ENCODE data around the gene LRRC23.

DNA sequence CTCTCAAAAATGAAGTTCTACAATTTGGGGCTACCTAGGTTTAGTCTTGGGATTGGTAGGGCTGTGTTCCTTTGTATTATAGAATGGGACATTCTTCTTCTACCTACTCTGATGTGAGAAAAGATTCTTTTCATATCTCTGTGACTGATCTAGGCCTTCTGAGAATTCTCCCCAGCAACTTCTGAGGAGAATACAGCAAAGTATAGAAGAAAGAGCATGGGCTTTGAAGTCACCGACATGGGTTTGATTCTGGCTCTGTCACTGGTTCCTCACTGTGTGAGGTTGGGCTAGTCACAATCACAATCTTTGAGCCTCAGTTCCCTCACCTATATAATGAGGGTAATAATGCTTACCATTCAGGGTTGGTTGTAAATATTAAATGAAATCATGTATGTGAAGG lies 28.1 kb downstream of the LRRC23 start:
- TF ChIP-seq, protein P1, sequence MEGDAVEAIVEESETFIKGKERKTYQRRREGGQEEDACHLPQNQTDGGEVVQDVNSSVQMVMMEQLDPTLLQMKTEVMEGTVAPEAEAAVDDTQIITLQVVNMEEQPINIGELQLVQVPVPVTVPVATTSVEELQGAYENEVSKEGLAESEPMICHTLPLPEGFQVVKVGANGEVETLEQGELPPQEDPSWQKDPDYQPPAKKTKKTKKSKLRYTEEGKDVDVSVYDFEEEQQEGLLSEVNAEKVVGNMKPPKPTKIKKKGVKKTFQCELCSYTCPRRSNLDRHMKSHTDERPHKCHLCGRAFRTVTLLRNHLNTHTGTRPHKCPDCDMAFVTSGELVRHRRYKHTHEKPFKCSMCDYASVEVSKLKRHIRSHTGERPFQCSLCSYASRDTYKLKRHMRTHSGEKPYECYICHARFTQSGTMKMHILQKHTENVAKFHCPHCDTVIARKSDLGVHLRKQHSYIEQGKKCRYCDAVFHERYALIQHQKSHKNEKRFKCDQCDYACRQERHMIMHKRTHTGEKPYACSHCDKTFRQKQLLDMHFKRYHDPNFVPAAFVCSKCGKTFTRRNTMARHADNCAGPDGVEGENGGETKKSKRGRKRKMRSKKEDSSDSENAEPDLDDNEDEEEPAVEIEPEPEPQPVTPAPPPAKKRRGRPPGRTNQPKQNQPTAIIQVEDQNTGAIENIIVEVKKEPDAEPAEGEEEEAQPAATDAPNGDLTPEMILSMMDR (IDR thresholded peaks at IDR 0.05), result no peak
- TF ChIP-seq POLR2A (IDR thresholded peaks at IDR 0.05), result no peak

All from thyroid gland (tissue), 4 donors.